HL-60 (cell line): ENCODE results near the gene PRSS8.
A peak's percentile ranks its signal among the peaks of the same experiment; 100 is the strongest.

Source experiments
- DNase-seq, 2 experiments: peaks; one replicate each; pipeline ENCODE4 v3.0.0-alpha.2; 2010 to 2020; ENCODE audit warnings: low read depth in 1 of 2, low spot score in 1 of 2
- H3K27ac ChIP-seq: fragments of 250-450 bp; sonication (Bioruptor Pico); replicated peaks from 2 replicates; pipeline ENCODE4 v1.5.1; 2020; ENCODE audit warnings: mild to moderate bottlenecking, moderate library complexity
- H3K27me3 ChIP-seq: fragments of 250-450 bp; sonication (Bioruptor Pico); 2 replicates; pipeline ENCODE4 v1.5.1; 2021; ENCODE audit warnings: mild to moderate bottlenecking, moderate library complexity; ENCODE audit not compliant: insufficient read depth, poor library complexity, severe bottlenecking
- H3K4me3 ChIP-seq: replicated peaks from 2 replicates; pipeline ENCODE4 v1.5.1; 2011; ENCODE audit warnings: mild to moderate bottlenecking, control low read depth, low read length; ENCODE audit not compliant: insufficient read depth
- GABPA ChIP-seq: IDR thresholded peaks from 2 replicates; pipeline ENCODE4 v1.6.1; 2012; ENCODE audit warnings: low read depth
- POLR2AphosphoS5 ChIP-seq: IDR thresholded peaks from 2 replicates; pipeline ENCODE4 v1.6.1; 2012; ENCODE audit warnings: low read depth
- SPI1 ChIP-seq: IDR thresholded peaks from 2 replicates; pipeline ENCODE4 v1.6.1; 2012; ENCODE audit warnings: low read depth, mild to moderate bottlenecking, borderline replicate concordance
- TF ChIP-seq, protein P1 (sequence below): IDR thresholded peaks from 2 replicates; pipeline ENCODE4 v1.6.1; 2012; ENCODE audit warnings: low read depth; ENCODE audit not compliant: insufficient replicate concordance
- TF ChIP-seq, protein P2 (sequence below): IDR thresholded peaks from one replicate; pipeline ENCODE4 v1.5.1; 2011; ENCODE audit warnings: low read length, control low read depth, inconsistent platforms; ENCODE audit not compliant: insufficient read depth

Gene PRSS8

DNA sequence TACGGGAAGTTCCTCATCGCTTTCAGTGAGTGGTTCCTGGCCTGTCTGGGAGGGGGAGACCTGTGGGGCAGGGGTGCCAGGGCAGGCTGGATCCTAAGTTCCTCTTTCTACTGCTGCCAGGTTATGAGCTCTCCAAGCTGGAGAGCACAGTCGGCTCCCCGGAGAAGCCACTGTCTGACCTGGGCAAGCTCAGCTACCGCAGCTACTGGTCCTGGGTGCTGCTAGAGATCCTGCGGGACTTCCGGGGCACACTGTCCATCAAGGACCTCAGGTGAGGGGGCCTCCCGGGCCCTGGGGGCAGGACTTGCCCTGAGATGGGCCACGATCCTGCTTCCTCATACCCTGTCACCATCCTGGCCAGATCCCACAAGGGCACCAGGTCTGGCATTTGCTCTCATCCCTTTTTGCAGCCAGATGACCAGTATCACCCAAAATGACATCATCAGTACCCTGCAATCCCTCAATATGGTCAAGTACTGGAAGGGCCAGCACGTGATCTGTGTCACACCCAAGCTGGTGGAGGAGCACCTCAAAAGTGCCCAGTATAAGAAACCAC, 5.1 kb downstream of the PRSS8 start:
- Histone ChIP-seq H3K27me3 (no peaks in the 10 kb centered on the region), H3K4me3 (no peak overlapping the region), H3K27ac (peak overlapping the region; percentile 95)
- DNase-seq: peak in 1 of 2 experiments; percentile 93
- TF ChIP-seq SPI1: peak; percentile 66; the same call in 1 of the 2 replicates
- TF ChIP-seq, protein P1, sequence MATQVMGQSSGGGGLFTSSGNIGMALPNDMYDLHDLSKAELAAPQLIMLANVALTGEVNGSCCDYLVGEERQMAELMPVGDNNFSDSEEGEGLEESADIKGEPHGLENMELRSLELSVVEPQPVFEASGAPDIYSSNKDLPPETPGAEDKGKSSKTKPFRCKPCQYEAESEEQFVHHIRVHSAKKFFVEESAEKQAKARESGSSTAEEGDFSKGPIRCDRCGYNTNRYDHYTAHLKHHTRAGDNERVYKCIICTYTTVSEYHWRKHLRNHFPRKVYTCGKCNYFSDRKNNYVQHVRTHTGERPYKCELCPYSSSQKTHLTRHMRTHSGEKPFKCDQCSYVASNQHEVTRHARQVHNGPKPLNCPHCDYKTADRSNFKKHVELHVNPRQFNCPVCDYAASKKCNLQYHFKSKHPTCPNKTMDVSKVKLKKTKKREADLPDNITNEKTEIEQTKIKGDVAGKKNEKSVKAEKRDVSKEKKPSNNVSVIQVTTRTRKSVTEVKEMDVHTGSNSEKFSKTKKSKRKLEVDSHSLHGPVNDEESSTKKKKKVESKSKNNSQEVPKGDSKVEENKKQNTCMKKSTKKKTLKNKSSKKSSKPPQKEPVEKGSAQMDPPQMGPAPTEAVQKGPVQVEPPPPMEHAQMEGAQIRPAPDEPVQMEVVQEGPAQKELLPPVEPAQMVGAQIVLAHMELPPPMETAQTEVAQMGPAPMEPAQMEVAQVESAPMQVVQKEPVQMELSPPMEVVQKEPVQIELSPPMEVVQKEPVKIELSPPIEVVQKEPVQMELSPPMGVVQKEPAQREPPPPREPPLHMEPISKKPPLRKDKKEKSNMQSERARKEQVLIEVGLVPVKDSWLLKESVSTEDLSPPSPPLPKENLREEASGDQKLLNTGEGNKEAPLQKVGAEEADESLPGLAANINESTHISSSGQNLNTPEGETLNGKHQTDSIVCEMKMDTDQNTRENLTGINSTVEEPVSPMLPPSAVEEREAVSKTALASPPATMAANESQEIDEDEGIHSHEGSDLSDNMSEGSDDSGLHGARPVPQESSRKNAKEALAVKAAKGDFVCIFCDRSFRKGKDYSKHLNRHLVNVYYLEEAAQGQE: no peak

DNA sequence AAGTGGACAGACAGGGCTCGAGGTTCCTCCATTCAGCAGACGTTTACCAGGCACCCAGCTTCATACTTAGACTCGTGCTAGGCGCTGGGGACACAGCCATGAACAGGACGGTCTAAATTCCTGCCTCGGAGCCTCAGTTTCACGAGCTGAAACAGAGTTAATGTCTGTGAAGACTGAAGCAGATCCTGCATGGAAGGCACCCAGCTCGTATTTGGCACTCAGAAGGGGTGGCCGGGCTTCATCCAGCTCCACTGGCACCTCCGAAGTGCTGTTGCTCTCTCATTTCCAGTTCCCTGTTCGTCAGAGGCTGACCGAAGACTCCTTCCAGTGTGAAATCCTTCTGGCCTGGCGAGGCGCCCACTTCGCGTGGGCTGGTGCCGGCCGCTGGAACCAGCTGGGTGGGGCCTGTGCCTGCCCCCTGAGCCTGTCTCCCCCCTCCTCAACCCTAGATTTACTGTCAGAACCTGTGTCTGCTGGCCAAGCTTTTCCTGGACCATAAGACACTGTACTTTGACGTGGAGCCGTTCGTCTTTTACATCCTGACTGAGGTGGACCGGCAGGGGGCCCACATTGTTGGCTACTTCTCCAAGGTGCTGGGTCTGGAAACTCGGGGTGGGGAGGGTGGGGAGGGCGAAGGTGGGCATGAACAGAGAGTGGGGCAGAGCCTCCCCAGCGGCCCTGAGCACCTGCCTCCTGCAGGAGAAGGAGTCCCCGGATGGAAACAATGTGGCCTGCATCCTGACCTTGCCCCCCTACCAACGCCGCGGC, 5.8 kb downstream of the PRSS8 start:
- DNase-seq: peak; percentile 57 to 75
- H3K4me3 ChIP-seq: no peak overlapping the region
- H3K27ac ChIP-seq: peak overlapping the region; percentile 95
- no peaks in the 10 kb centered on the region for H3K27me3 ChIP-seq
- TF ChIP-seq GABPA (no peak), SPI1 (0 out of 2 replicates have a peak, but pooled peaks have one; percentile 6), POLR2AphosphoS5 (no peak; the same call in 1 of the 2 replicates)

DNA sequence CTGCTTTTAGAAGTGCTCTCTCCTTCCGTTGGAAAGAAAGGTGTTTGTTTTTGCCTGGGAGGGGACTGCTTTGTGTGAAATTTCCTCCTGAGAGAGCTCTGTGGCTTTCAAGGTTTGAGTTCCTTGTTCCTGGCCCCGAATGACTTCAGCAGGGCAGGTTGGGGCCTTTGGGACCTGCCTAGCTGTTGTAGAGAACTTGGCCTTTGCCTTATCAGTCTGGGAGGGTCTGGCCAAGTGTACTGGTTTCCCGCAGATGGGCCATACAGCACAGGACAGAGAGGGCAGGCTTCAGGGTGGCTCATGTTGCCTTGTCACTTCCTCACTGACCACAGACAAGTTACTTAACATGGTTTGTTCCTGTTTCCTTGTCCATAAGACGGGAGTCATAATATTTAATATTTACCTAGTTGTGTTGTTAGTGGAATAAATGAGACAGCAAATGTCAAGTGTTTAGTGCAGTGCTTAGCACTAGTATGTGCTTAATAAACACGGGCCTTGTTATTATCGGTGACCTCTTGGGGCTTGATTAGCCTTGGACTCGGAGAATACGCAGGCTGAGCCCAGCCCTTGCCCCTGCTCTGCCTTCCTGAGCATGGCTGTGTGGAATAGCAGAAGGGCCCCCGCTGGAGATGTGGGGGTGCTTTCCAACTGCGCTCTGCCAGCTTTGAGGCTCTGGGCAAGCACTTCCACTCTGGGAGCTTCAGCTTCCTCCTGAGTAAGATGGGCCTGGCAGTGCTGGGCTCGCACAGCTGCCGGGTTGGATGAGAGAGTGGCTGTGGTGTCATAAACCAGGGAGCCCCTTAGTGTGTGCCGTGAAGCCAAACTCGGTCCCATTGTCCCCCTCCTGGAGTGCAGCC, 6.6 kb downstream of the PRSS8 start:
- Histone ChIP-seq H3K27me3 (no peaks in the 10 kb centered on the region), H3K27ac (peak overlapping the region; percentile 95), H3K4me3 (no peak overlapping the region)
- TF ChIP-seq SPI1: peak; percentile 87
- peak; percentile 51; the same call in 1 of the 2 replicates for TF ChIP-seq GABPA
- TF ChIP-seq, protein P2, sequence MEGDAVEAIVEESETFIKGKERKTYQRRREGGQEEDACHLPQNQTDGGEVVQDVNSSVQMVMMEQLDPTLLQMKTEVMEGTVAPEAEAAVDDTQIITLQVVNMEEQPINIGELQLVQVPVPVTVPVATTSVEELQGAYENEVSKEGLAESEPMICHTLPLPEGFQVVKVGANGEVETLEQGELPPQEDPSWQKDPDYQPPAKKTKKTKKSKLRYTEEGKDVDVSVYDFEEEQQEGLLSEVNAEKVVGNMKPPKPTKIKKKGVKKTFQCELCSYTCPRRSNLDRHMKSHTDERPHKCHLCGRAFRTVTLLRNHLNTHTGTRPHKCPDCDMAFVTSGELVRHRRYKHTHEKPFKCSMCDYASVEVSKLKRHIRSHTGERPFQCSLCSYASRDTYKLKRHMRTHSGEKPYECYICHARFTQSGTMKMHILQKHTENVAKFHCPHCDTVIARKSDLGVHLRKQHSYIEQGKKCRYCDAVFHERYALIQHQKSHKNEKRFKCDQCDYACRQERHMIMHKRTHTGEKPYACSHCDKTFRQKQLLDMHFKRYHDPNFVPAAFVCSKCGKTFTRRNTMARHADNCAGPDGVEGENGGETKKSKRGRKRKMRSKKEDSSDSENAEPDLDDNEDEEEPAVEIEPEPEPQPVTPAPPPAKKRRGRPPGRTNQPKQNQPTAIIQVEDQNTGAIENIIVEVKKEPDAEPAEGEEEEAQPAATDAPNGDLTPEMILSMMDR: no peak
- TF ChIP-seq, protein P1: no peak
- TF ChIP-seq POLR2AphosphoS5: peak; percentile 87
- DNase-seq: peak; percentile 96 to 99

DNA sequence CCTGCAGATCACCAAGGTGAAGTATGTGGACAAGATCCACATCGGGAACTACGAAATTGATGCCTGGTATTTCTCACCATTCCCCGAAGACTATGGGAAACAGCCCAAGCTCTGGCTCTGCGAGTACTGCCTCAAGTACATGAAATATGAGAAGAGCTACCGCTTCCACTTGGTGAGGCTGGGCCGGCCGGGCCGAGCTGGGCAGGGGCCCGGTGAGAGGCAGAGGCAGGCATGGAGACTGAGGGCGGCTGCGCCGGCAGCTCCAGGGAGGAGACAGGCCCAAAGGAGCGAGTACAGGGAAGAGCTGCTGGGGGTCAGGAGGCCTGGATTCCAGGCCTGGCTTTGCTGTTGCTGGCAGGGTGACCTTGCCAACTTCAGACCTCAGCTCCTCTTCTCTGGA, 8.3 kb downstream of the PRSS8 start:
- Histone ChIP-seq H3K4me3 (no peak overlapping the region), H3K27ac (peak overlapping the region; percentile 95), H3K27me3 (no peaks in the 10 kb centered on the region)
- DNase-seq: no peak
- TF ChIP-seq, protein P1: no peak
- TF ChIP-seq SPI1 (no peak), GABPA (no peak), POLR2AphosphoS5 (no peak)
- TF ChIP-seq, protein P2: no peak
